NCI-H1694 (cell line): ENCODE data around the gene BFSP1.

ENCODE experiments used
- DNase-seq: peaks from one replicate; lab custom pipeline; 2025; lab: John Stamatoyannopoulos, UW

The BFSP1 gene

GRCh38 chr20:17557675-17558006 is 26.5 kb upstream of the BFSP1 start:
- DNase-seq = no peak

GRCh38 chr20:17556837-17557674 is 25.9 kb upstream of the BFSP1 start:
- peak; percentile 72 for DNase-seq

DNA sequence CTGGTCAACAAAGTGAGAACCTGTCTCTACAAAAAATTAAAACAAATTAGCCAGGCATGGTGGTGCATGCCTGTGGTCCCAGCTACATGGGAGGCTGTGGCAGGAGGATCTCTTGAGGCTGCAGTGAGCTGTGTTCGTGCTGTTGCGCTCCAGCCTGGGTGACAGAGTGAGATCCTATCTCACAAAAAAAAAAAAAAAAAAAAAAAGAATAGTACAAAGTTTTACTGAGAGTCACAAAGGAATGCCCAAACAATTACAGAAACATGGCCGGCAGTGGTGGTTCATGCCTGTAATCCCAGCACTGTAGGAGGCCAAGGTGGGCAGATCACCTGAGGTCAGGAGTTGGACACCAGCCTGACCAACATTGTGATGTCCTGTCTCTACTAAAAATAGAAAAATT is 23.9 kb upstream of the BFSP1 start:
- DNase-seq = no peak

DNA sequence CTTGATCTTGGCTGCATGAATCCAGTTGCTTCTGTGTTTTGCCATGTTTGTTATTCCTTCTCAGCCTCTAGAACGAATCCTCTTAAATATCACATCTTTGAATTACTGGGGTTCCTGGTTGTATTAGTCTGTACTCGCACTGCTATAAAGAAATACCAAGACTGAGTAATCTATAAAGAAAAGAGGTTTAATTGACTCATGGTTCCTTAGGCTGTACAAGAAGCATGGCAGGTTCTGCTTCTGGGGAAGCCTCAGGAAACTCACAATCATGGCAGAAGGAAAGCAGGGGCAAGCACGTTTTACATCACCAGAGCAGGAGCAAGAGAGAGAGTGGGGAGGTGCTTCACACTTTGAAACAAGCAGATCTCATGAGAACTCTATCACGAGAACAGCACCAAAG is 18.0 kb upstream of the BFSP1 start:
- no peak for DNase-seq

GRCh38 chr20:17545127-17545526 is 13.9 kb upstream of the BFSP1 start:
- DNase-seq = no peak

DNA sequence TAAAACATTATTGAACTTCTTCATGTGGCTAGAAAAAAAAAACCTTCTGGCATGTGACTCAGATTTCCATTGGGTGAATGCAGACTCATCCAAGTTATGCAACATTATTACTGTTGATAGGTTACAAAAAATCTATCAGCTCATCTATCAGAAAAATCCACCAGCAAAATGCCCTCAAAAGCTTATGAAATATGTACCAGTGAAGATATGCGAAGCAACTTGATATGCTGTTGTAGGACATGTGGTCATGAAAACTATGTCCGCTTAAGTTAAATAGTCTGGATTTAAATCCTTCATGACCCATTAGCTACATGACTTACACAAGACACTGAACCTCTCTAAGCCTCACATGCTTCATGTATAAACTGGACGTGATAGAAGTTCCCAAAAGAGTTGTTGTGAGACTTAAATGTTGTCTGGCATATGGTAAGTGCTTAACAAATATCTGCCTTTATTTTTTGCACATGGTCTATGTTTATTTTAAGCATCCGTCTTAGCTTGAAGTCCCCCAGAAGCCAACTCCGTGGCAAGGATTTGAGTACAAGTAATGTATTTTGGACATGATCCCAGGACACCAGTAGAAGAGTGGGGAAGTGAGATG is 12.5 kb upstream of the BFSP1 start:
- DNase-seq = no peak

DNA sequence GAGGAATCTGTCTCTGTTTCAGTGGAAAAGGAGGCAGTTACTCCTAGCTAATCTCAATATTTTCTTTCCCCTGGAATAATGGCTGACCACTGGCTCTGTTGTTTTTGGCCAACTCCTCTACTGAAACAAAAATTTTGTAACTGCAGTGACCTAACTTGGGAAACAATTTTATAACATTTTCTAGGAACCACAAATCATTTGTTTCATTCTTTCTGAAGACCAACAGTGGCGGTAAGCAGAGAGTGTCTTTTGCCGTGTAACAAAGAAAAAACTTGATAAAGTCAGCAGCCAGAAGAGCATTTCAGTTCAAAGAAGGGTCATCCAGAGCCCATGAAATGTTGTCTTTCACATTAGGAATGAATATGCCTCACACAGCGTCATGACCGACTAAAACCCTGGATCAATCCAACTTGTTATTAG is 11.8 kb upstream of the BFSP1 start:
- DNase-seq = no peak

GRCh38 chr20:17542481-17542880 is 11.3 kb upstream of the BFSP1 start:
- no peak for DNase-seq

DNA sequence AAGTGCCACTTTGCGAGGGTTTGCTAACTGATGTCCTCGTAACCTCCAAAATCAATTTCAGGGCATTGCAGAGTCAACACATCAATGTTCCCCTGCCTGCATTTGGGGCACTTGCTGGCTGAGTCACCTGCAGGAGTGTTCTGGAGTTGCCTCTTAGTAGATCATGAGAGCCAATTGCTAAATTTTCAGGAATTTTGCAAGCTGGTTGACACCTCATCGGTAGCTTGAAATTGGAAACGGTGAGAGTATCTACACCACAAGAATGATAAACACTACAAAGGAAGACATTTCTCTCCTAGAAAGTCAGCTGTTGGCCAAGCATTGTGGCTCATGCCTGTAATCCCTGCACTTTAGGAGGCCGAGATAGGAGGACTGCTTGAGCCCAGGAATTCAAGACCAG is 10.8 kb upstream of the BFSP1 start:
- DNase-seq = no peak

DNA sequence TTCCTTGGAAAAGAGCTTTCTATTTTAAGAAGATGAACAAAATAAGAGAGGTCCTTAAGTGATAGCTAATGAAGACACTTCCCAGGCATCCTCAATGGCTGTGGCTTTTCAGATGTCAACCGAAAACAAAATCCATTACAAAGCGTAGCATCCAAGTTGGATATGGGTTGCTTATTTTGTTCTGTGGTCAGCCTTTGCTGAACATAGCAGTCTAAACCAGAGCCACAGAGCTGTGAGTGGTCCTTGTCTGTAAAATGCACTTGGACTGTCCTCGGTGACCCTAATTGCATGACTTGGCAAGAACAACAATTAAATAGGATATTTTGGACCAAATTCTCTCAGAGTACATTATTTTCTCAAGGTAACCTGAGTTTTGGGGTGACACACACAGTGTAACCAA is 10.4 kb upstream of the BFSP1 start:
- DNase-seq = no peak

- DNase-seq = no peak
Observed at GRCh38 chr20:17538517-17539170, 7.5 kb upstream of the BFSP1 start.

GRCh38 chr20:17537959-17538358 is 6.8 kb upstream of the BFSP1 start:
- DNase-seq = no peak

DNA sequence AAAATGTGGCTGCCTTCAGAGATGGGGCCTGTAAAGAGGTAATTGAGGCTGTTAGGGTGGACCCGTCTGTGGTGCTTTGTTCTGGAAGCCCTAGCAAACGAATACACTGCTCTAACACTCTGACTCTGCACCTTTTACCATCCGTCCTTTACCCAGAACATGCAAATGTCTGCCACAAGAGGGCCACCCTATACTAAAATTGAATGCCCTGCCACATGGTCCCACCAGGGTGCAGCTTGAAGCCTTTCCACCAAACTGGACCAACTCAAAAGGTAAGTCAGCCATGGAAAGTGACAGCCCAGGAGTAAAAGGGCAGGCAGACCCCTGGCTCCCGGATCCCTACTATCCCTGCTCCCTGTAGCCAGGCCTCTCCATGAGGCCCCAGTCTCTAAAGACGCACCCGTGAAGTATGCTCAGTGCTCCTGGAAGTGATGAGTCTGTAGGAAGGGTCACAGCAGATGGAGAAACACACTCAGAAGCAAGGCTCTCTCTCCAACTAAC is 5.8 kb upstream of the BFSP1 start:
- peak; percentile 82 for DNase-seq

GRCh38 chr20:17534077-17534476 is 2.9 kb upstream of the BFSP1 start:
- no peak for DNase-seq

- DNase-seq = no peak
Observed at GRCh38 chr20:17533396-17533795, 2.2 kb upstream of the BFSP1 start.

DNA sequence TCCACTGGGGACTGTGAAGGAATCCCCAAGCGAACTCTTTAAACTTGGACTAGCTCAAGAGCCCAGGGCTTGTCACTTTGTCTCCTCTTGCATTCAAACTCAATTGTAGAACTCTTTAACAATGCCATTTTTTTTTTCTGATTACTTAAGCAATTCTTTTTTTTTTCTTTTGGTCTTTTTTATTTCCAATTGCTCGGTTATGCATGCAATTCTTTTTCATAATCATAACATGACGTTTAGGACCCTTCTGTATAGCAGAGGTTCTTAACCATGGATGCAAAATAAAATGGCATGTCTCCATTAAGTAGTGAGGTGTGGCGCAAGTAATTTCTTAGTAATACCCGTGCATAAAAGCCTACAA is 466 bp upstream of the BFSP1 start:
- DNase-seq = peak; percentile 6

GRCh38 chr20:17530153-17530552 is 1.0 kb downstream of the BFSP1 start:
- DNase-seq = no peak

DNA sequence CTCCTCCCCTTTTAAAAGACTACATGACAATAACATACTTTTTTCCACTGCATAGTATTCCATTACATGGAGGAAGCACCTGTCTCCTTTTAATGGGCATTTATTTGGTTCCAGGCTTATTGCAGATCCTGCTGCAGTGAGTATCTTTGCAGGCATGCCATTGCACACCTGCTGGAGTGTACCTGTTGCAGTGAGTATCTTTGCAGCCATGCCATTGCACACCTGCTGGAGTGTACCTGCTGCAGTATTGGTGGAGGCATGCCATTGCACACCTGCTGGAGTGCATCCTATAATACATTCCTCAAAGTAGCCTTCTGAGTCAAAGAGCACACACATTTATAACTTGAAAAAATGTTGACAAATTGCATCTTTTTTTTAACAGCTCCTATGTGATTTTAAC is 1.6 kb downstream of the BFSP1 start:
- DNase-seq = no peak

DNA sequence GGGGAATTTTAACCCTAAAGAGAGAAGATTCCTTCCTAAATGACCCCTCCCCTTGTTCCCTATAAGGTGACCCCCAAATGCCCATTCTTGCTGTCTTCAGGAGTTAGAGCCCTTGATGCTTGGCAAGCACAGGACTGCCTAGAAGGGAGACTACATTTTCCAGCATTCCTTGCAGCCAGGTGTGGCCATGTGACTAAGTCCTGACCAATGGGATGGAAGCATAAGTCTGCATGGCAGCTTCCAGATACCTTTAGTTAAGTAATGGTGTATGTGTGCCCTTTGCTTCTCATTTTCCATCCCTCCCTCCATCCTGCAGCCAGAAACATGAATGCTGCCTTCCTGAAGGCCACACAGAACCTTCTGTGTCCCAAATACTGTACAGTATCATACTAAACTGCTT is 5.5 kb downstream of the BFSP1 start:
- no peak for DNase-seq

DNA sequence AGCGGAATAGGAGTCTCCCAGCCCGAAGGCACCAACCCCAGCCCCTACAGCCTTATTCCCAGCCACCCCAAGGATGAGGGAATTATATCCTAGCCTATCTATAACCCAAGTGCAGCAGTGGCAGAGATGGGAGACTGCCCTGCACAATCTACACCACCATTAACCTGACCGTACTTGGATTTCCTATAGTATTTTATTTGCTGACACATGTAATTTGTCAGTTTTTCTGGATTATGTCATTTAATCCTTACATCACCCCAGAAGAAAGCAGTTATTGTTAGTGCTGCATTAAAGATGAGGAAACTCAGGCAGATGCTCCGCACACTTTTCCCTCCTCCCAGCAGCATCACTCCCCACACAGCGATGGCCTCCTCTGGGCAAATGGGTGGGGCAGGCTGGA is 6.0 kb downstream of the BFSP1 start:
- DNase-seq = no peak

DNA sequence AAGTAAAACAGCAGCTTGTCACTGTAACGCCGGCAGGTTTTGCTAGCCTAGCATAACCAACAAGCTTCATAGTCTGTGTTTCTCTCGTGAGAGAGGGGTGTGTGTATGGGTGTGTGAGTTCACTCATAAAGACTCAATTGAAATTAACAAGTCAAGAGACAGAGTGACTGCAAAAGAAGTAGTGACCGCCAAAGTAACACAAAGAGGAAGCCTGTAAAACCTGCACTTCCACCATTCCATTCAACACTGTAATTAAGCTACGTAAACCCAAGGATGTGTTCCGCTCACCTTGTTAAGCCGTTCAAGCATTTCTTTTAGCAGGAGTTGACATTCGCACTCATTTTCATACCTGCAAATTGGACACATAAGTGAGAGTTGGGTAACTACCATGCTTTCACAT is 6.6 kb downstream of the BFSP1 start:
- no peak for DNase-seq

- DNase-seq = no peak
Observed at GRCh38 chr20:17523326-17523725, 7.9 kb downstream of the BFSP1 start.

DNA sequence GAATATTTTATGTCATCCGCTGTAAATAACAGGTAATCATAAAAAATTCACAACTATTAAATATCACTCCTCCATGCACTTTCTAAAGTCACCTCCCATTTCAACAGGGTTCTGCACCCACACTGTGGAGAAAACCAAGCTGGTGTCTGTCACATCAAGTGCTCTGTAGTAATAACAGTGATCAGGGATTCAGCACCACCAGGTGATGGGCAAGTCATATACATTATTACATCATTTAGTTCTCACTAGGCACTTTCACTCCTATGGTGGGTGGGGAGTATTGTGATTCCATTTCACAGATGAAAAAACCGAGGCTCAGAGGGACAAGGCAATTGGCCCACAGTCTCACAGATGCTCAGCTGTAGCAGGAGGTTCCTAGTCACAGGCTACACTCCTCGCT is 8.7 kb downstream of the BFSP1 start:
- DNase-seq = no peak
